Astrocyte (in vitro differentiated cells and primary cell): ENCODE measurements around the gene ARNT2. TPM values are rescaled to one million over a fixed set of nuclear protein-coding genes. Genes with fewer than 3 reads are reported as not detected.

Experiments used
- DNase-seq: peaks from one replicate; pipeline ENCODE4 v3.0.0-alpha.2; 2010; ENCODE audit warnings: low read depth
- FAIRE-seq: peaks from 2 replicates; lab custom pipeline; 2011; peaks lifted over from hg19 to GRCh38; lab: Jason Lieb, UNC
- H2AFZ ChIP-seq: 2 replicates; pipeline ENCODE4 v1.6.0; 2012; ENCODE audit warnings: low read depth, low read length, inconsistent platforms
- H3K27ac ChIP-seq: 2 replicates; pipeline ENCODE4 v1.5.1; 2011; ENCODE audit warnings: low read depth, low read length, inconsistent platforms
- H3K27me3 ChIP-seq: 2 replicates; pipeline ENCODE4 v1.6.0; 2011; ENCODE audit warnings: low read length, inconsistent platforms; ENCODE audit not compliant: insufficient read depth
- H3K36me3 ChIP-seq: 2 replicates; pipeline ENCODE4 v1.5.1; 2011; ENCODE audit warnings: low read length, inconsistent platforms; ENCODE audit not compliant: insufficient read depth
- H3K4me1 ChIP-seq: 2 replicates; pipeline ENCODE4 v1.5.1; 2011; ENCODE audit warnings: low read length, inconsistent platforms; ENCODE audit not compliant: insufficient read depth
- H3K4me2 ChIP-seq: 2 replicates; pipeline ENCODE4 v1.6.0; 2012; ENCODE audit warnings: low read length, inconsistent platforms
- H3K4me3 ChIP-seq: 2 replicates; pipeline ENCODE4 v1.5.1; 2011; ENCODE audit warnings: low read depth, mild to moderate bottlenecking, low read length, inconsistent platforms; ENCODE audit not compliant: insufficient read depth
- H3K79me2 ChIP-seq: 2 replicates; pipeline ENCODE4 v1.6.0; 2012; ENCODE audit warnings: mild to moderate bottlenecking, low read length, inconsistent platforms; ENCODE audit not compliant: insufficient read depth
- H3K9ac ChIP-seq: 2 replicates; pipeline ENCODE4 v1.6.0; 2012; ENCODE audit warnings: mild to moderate bottlenecking, low read length, inconsistent platforms
- H3K9me3 ChIP-seq: 2 replicates; pipeline ENCODE4 v1.5.1; 2012; ENCODE audit warnings: low read depth, mild to moderate bottlenecking, low read length, inconsistent platforms; ENCODE audit not compliant: insufficient read depth
- H4K20me1 ChIP-seq: 2 replicates; pipeline ENCODE4 v1.6.0; 2012; ENCODE audit warnings: low read length, inconsistent platforms; ENCODE audit not compliant: insufficient read depth
- H3K27ac Mint-ChIP-seq: one replicate; pipeline ENCODE4 v1.8.0; 2021; ENCODE audit warnings: mild to moderate bottlenecking, mixed read lengths; ENCODE audit not compliant: unreplicated experiment
- H3K27me3 Mint-ChIP-seq: one replicate; pipeline ENCODE4 v1.8.0; 2021; ENCODE audit warnings: low read depth, mixed read lengths; ENCODE audit not compliant: unreplicated experiment
- H3K36me3 Mint-ChIP-seq: one replicate; pipeline ENCODE4 v1.8.0; 2021; ENCODE audit warnings: low read depth, mixed read lengths; ENCODE audit not compliant: unreplicated experiment
- H3K4me1 Mint-ChIP-seq: one replicate; pipeline ENCODE4 v1.8.0; 2021; ENCODE audit warnings: low read depth, mixed read lengths; ENCODE audit not compliant: unreplicated experiment
- H3K4me3 Mint-ChIP-seq: one replicate; pipeline ENCODE4 v1.8.0; 2021; ENCODE audit warnings: mild to moderate bottlenecking, moderate library complexity, mixed read lengths; ENCODE audit not compliant: unreplicated experiment
- H3K9me3 Mint-ChIP-seq: one replicate; pipeline ENCODE4 v1.8.0; 2021; ENCODE audit warnings: mild to moderate bottlenecking, mixed read lengths; ENCODE audit not compliant: unreplicated experiment
- CTCF ChIP-seq: IDR thresholded peaks from 2 replicates; pipeline ENCODE4 v1.5.1; 2011; ENCODE audit warnings: low read depth, mild to moderate bottlenecking, inconsistent platforms, low read length, moderate library complexity; ENCODE audit not compliant: insufficient read depth
- EZH2 ChIP-seq: IDR thresholded peaks from 2 replicates; pipeline ENCODE4 v1.6.1; 2012; ENCODE audit warnings: mild to moderate bottlenecking, low read length, inconsistent platforms; ENCODE audit not compliant: insufficient read depth
- total RNA-seq: library from RNA; stranded (reverse); gene quantifications from 2 replicates; pipeline ENCODE4 v1.2.1, GENCODE V29; 2021

ARNT2 gene
- total RNA-seq, 1 donor from 2014 or later: 3.5 TPM

GRCh38 chr15:80494351-80494751 is 90.2 kb downstream of the ARNT2 start:
- FAIRE-seq: peak; percentile 43
- H2AFZ ChIP-seq: no peak overlapping the region
- H3K27me3 ChIP-seq: no peaks in the 10 kb centered on the region
- no peaks in the 10 kb centered on the region for H3K79me2 ChIP-seq
- H3K9ac ChIP-seq: no peak overlapping the region
- no peak for TF ChIP-seq EZH2
- peak overlapping the region; percentile 37 for H3K27ac ChIP-seq
- Mint-ChIP-seq H3K27me3 (no peaks in the 10 kb centered on the region), H3K4me1 (peaks cover 59% of the 10 kb centered on the region), H3K27ac (peak overlapping the region; percentile 67), H3K4me3 (no peak overlapping the region), H3K9me3 (no peaks in the 10 kb centered on the region), H3K36me3 (peaks cover 2% of the 10 kb centered on the region)
- DNase-seq: peak; percentile 75
- no peaks in the 10 kb centered on the region for H4K20me1 ChIP-seq
- no peaks in the 10 kb centered on the region for H3K36me3 ChIP-seq
- H3K9me3 ChIP-seq: no peaks in the 10 kb centered on the region
- H3K4me2 ChIP-seq: peak overlapping the region; percentile 10
- peaks cover 26% of the 10 kb centered on the region for H3K4me1 ChIP-seq
- no peak overlapping the region for H3K4me3 ChIP-seq

- FAIRE-seq: no peak
- TF ChIP-seq CTCF (no peak), EZH2 (no peak)
- Histone ChIP-seq H3K4me2 (peak overlapping the region; percentile 10), H3K27me3 (no peaks in the 10 kb centered on the region), H3K79me2 (no peaks in the 10 kb centered on the region), H3K9me3 (no peaks in the 10 kb centered on the region), H4K20me1 (no peaks in the 10 kb centered on the region), H3K27ac (peak overlapping the region; percentile 37), H3K9ac (no peak overlapping the region), H3K4me1 (peaks cover 22% of the 10 kb centered on the region), H3K36me3 (no peaks in the 10 kb centered on the region), H2AFZ (no peak overlapping the region), H3K4me3 (no peak overlapping the region)
- H3K27ac Mint-ChIP-seq: peak overlapping the region; percentile 67
- no peak for DNase-seq
- no peaks in the 10 kb centered on the region for H3K9me3 Mint-ChIP-seq
- H3K27me3 Mint-ChIP-seq: no peaks in the 10 kb centered on the region
- peaks cover 2% of the 10 kb centered on the region for H3K36me3 Mint-ChIP-seq
- H3K4me3 Mint-ChIP-seq: no peak overlapping the region
- H3K4me1 Mint-ChIP-seq: peaks cover 58% of the 10 kb centered on the region
Observed at GRCh38 chr15:80494756-80495155, 90.6 kb downstream of the ARNT2 start.

- Histone ChIP-seq H3K27me3 (no peaks in the 10 kb centered on the region), H3K9ac (no peak overlapping the region), H2AFZ (no peak overlapping the region), H3K4me3 (no peak overlapping the region), H3K27ac (no peak overlapping the region), H3K79me2 (no peaks in the 10 kb centered on the region), H3K36me3 (no peaks in the 10 kb centered on the region), H3K4me1 (peaks cover 18% of the 10 kb centered on the region), H3K4me2 (no peak overlapping the region), H3K9me3 (no peaks in the 10 kb centered on the region), H4K20me1 (no peaks in the 10 kb centered on the region)
- H3K27me3 Mint-ChIP-seq: no peaks in the 10 kb centered on the region
- no peak for DNase-seq
- H3K9me3 Mint-ChIP-seq: no peaks in the 10 kb centered on the region
- H3K4me1 Mint-ChIP-seq: peaks cover 58% of the 10 kb centered on the region
- no peak for TF ChIP-seq EZH2
- no peak for TF ChIP-seq CTCF
- FAIRE-seq: no peak
- peak overlapping the region; percentile 67 for H3K27ac Mint-ChIP-seq
- no peak overlapping the region for H3K4me3 Mint-ChIP-seq
- no peaks in the 10 kb centered on the region for H3K36me3 Mint-ChIP-seq
Observed at GRCh38 chr15:80495401-80495942, 91.3 kb downstream of the ARNT2 start.
